Esophagus (tissue), 2 donors: ENCODE measurements around the gene CCR9. TPM values are rescaled to one million over a fixed set of nuclear protein-coding genes. Genes with fewer than 3 reads are reported as not detected.
"Not testable (repeated sequence)": the region's sequence is repeated elsewhere in the genome, so short reads cannot be mapped to it uniquely, and the experiment has no call there.

Experiments
- H3K27ac ChIP-seq, 2 donors: one replicate each; pipeline ENCODE4 v1.5.1; 2013; ENCODE audit warnings: low read depth in 2 of 2, mild to moderate bottlenecking in 2 of 2, inconsistent platforms in 1 of 2, low read length in 1 of 2, moderate library complexity in 1 of 2
- H3K27me3 ChIP-seq, 2 donors: one replicate each; pipeline ENCODE4 v1.6.1; 2013; ENCODE audit warnings: low read length in 2 of 2, control low read depth in 1 of 2, mild to moderate bottlenecking in 1 of 2; ENCODE audit not compliant: insufficient read depth in 2 of 2, control insufficient read depth in 1 of 2
- H3K36me3 ChIP-seq, 2 donors: one replicate each; pipeline ENCODE4 v1.6.1; 2013; ENCODE audit warnings: low read length in 1 of 2; ENCODE audit not compliant: control insufficient read depth in 2 of 2, insufficient read depth in 2 of 2
- H3K4me1 ChIP-seq, 2 donors: one replicate each; pipeline ENCODE4 v1.6.1; 2013; ENCODE audit warnings: low read length in 1 of 2; ENCODE audit not compliant: control insufficient read depth in 2 of 2, insufficient read depth in 2 of 2
- H3K4me3 ChIP-seq, 2 donors: one replicate each; pipeline ENCODE4 v1.5.1; 2013; ENCODE audit warnings: low read length in 2 of 2, mild to moderate bottlenecking in 2 of 2, low read depth in 1 of 2, moderate library complexity in 1 of 2
- H3K9me3 ChIP-seq, 2 donors: one replicate each; pipeline ENCODE4 v1.6.1; 2013; ENCODE audit warnings: mild to moderate bottlenecking in 2 of 2, low read depth in 1 of 2, low read length in 1 of 2, moderate library complexity in 1 of 2; ENCODE audit not compliant: control insufficient read depth in 2 of 2, insufficient read depth in 1 of 2
- WGBS, 2 donors: extraction: QIAGEN DNeasy Blood & Tissue Kit; methylation state at CpG; one replicate each; pipeline ENCODE4 v1.1.7; 2013; 5-methylcytosine and 5-hydroxymethylcytosine counted together
- polyA plus RNA-seq, 2 donors: library from polyadenylated mRNA; stranded (reverse); fragments of 200-250 nt; gene quantifications; one replicate each; pipeline ENCODE4 v1.2.3, GENCODE V29; 2013
- donor health status: healthy with polysubstance abuse.
- donor health status: Bipolar disorder and iron deficiency.

Gene CCR9
- polyA plus RNA-seq, 2 donors = not detected

DNA sequence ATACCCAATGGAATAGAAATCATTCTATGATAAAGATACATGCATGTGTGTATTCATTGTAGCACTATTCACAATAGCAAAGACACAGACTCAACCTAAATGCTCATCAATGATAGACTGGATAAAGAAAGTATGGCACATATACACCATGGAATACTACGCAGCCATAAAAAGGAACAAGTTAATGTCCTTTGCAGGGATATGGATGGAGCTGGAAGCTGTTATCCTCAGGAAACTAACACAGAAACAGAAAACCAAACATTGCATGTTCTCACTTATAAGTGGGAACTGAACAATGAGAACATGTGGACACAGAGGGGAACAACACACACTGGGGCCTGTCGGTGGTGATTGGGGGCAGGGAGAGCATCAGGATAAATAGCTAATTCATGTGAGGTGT lies 29.3 kb upstream of the CCR9 start:
- H3K27me3 ChIP-seq, H3K4me1 ChIP-seq, H3K36me3 ChIP-seq, H3K27ac ChIP-seq, H3K9me3 ChIP-seq, H3K4me3 ChIP-seq: not testable (repeated sequence)
- 81 to 86% methylated on average over 2 of the region's 2 CpGs for WGBS, 2 donors

DNA sequence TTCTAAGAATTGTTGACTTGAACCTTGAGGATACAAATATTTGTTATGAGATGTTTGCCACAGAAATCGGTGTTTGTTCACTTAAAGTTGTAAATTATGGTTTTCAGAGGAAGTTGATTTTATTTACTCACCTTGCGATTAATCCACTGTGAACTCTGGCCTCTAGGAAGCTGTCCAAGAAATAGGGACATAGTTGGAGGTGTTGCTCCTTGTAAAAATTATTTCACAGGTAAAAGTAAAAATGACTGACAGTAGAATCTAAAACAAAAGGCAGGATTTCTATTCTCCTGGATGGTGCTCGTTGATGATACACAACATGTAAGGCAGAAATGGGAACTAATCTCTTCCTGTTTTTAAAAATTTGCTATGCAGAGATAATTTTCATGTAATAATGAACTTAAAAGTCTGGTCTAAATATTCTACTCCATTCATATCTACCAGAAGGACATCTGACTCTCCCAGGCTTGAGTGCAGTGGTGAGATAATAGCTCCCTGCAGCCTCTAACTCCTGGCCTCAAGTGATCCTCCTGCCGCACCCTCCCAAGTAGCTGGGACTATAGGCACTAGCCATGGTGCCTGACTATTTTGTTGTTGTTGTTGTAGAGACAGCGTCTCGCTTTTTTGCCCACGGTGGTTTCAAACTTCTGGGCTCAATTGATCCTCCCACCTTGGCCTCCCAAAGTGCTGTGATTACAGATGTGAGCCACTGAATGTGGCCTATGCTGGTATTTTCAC lies 27.4 kb upstream of the CCR9 start:
- peaks cover 0 to 3% of the 10 kb centered on the region in 2 donors for H3K9me3 ChIP-seq
- no peak overlapping the region for H3K4me3 ChIP-seq
- no peak overlapping the region for H3K27ac ChIP-seq
- H3K4me1 ChIP-seq = no peaks in the 10 kb centered on the region
- 73 to 82% methylated on average over 7 of the region's 7 CpGs for WGBS, 2 donors
- no peaks in the 10 kb centered on the region for H3K36me3 ChIP-seq
- H3K27me3 ChIP-seq = no peaks in the 10 kb centered on the region

DNA sequence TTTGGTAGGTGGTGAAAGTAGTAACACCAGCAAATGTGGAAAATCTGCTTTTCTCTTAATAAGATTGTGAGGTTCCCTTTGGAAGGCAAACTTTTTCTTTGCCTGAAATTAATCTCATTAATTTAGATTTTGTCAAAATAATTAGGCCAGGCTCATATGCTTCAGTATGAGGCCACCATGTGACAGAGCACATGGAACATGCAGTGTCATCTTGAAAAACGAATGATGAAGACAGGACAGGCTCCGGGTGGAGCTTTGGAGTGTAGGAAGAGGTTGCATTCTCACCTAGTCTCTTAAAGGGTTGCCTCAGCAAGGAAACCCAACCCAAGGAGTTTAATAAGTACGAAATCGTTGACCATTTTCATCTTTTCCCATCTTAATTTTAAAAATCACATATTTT lies 25.9 kb upstream of the CCR9 start:
- Histone ChIP-seq H3K27ac (no peak overlapping the region), H3K4me1 (no peaks in the 10 kb centered on the region), H3K36me3 (no peaks in the 10 kb centered on the region), H3K9me3 (peaks cover 0 to 3% of the 10 kb centered on the region in 2 donors), H3K4me3 (no peak overlapping the region), H3K27me3 (no peaks in the 10 kb centered on the region)
- 81 to 85% methylated on average over 4 of the region's 4 CpGs for WGBS, 2 donors

DNA sequence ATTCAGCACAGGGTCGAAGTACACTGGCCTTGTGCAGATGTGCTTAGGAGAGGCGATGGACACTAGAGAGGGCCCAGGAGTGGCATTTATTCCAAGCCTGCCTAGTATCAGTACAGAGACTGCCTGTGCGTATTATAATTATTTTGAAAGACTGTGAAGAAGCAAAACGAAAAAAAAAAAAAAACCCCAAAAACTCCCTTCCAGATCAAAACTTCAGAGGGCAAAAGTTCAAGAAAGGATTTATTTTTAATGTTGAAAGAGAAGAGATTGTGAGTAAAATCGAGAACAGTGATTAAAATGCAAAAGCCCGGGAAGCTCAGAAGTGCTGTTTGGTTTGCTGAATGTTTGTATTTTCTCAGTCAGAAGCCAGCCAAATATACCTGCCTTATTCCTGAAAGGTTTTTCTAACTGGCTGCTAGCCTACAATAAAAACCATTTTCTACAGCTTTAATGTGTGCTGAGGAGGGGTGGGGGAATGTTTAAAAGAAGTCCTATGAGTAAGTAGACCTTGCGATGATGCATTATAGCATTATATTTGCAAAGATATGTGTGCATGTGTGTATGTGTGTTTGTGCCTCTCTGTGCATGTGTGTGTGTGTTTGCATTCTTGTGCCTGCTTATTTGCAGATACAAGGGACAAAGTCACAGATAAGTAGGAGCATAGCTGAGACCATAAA lies 25.2 kb upstream of the CCR9 start:
- Histone ChIP-seq H3K9me3 (peaks cover 0 to 3% of the 10 kb centered on the region in 2 donors), H3K4me3 (no peak overlapping the region), H3K27ac (no peak overlapping the region), H3K27me3 (no peaks in the 10 kb centered on the region), H3K36me3 (no peaks in the 10 kb centered on the region), H3K4me1 (no peaks in the 10 kb centered on the region)
- 47 to 51% methylated on average over 7 of the region's 7 CpGs for WGBS, 2 donors

DNA sequence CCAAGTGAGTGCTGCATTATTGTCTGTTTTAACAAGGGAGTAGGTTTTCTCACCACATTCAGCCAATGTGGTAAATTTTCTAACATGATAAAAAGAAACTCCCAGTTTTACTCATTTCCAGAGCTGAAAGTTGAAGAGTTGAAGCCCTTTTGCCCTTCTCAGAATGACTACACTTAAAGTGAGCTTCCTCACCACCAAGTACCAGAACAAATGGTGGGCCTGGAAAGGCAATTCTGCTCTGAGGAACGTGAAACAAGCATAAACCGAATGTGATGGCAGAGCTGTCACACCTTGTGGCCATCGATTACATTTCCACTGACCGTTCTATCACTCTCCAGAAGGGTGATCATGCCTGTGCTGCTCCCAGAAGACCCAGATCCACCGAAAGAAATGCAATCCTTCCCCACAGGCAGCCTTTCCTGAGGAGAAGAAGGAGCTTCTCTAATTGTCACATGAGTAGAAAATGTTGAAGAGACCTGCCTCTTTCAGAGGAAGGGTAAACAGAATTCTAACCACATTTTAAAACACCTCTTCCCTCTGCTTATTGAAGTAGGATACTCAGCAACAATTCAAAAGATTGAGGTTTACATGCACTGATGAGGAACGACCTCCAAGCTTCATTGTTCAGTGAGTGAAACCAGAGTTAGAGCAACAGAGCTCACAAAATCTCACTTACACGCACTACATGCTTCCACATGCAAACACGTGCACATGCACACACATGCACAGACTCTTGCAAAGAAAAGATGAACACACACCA lies 21.4 kb upstream of the CCR9 start:
- Histone ChIP-seq H3K9me3 (peaks cover 0 to 3% of the 10 kb centered on the region in 2 donors), H3K36me3 (no peaks in the 10 kb centered on the region), H3K27me3 (no peaks in the 10 kb centered on the region), H3K4me3 (no peak overlapping the region), H3K27ac (no peak overlapping the region), H3K4me1 (no peaks in the 10 kb centered on the region)
- 60 to 62% methylated on average over 8 of the region's 8 CpGs for WGBS, 2 donors

DNA sequence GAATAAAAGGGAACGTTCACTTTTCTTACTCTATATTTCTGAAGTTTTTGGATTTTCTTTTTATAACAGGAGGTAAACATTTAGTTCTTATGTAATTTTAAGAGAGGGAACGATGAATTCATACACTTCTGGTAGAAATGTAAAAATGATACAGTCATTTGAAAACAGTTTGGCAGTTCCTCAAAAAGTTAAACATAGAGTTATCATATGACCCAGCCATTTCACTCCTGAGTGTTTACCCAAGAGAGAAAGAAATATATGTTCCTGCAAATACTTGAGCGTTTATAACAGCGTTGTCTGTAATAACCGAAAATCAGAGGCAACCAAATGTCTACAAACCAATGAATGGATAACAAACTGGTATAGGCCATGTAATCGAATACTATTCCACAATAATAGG lies 20.8 kb upstream of the CCR9 start:
- no peaks in the 10 kb centered on the region for H3K27me3 ChIP-seq
- H3K9me3 ChIP-seq = peaks cover 0 to 3% of the 10 kb centered on the region in 2 donors
- no peak overlapping the region for H3K4me3 ChIP-seq
- H3K4me1 ChIP-seq = no peaks in the 10 kb centered on the region
- WGBS, 2 donors = 60 to 61% methylated on average over 6 of the region's 6 CpGs
- no peak overlapping the region for H3K27ac ChIP-seq
- no peaks in the 10 kb centered on the region for H3K36me3 ChIP-seq

DNA sequence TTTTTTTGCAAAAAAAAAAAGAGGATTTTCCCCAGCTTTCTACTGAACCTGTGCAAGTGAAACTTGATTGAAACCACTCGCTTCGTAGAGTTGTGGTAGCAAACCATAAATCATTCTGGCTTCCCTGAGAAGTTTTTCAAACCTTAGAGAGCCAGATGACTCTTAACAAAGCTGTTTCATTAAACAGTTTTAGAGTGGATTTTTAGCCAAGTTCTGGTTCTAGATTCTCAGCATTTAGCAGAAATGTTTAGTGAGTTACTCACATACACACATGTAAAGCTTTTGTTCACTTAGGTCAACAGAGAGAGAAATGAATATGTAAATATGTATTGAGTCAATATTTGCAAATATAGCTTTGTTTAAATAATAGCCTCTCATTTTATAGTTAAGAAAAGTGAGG lies 18.1 kb upstream of the CCR9 start:
- H3K4me3 ChIP-seq = no peak overlapping the region
- WGBS, 2 donors = 74 to 77% methylated on average over 2 of the region's 2 CpGs
- H3K4me1 ChIP-seq = no peaks in the 10 kb centered on the region
- no peaks in the 10 kb centered on the region for H3K36me3 ChIP-seq
- H3K27ac ChIP-seq = no peak overlapping the region
- H3K9me3 ChIP-seq = peaks cover 0 to 3% of the 10 kb centered on the region in 2 donors
- H3K27me3 ChIP-seq = no peaks in the 10 kb centered on the region

DNA sequence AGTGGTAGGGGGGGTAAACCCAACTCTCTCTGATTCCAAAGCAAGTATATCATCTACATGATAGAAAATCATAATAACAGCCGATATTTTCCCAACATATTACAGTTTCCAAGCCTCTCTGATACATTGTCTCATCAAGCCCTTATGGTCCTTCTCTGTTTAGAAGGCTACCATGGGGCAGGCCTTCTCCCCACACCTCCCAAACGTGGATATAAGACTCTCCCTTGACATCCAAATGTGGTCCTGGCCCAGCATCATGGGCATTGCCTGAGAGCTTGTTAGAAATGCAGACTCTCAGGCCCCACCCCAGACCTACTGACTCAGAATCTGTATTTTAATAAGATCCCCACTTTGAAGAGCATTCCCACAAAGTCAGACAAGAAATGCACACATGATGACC lies 17.7 kb upstream of the CCR9 start:
- Histone ChIP-seq H3K27me3 (no peaks in the 10 kb centered on the region), H3K36me3 (no peaks in the 10 kb centered on the region), H3K4me1 (no peaks in the 10 kb centered on the region), H3K27ac (no peak overlapping the region), H3K9me3 (no peaks in the 10 kb centered on the region), H3K4me3 (no peak overlapping the region)
- 66 to 72% methylated on average over 2 of the region's 2 CpGs for WGBS, 2 donors

DNA sequence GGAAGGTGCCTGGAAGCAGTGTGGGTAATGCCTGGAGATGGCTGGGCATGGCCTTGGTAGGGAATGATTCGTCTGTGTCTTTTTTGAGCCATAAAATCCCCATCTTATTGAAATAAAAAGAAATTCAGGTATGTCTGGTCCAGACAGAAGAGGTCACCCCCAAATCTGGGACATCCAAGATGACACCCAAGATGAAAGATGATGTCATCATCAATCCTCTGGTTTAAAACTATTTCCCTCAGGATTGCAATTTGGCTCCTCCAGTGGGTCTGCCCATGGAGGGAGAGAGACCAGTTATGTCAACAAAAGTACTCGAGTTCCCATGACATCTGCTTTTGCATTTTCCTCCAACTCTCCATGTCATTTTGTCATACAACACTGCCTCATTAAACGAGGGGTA lies 16.7 kb upstream of the CCR9 start:
- no peaks in the 10 kb centered on the region for H3K27me3 ChIP-seq
- WGBS, 2 donors = 61 to 62% methylated on average over 3 of the region's 3 CpGs
- H3K4me1 ChIP-seq = no peaks in the 10 kb centered on the region
- H3K9me3 ChIP-seq = no peaks in the 10 kb centered on the region
- no peak overlapping the region for H3K4me3 ChIP-seq
- H3K36me3 ChIP-seq = no peaks in the 10 kb centered on the region
- H3K27ac ChIP-seq = no peak overlapping the region
